ENCODE measurements around the gene REG4. TPM values are rescaled to one million over a fixed set of nuclear protein-coding genes. Genes with fewer than 3 reads are reported as not detected.

The REG4 gene
- total and polyA plus RNA-seq, 2 donors (not counting 1 experiment from before 2014, with no cell fraction given) = not detected

- H3K4me3 ChIP-seq (ENCODE audit: control extremely low read depth in 1 of 5, extremely low read depth in 1 of 5, insufficient read depth in 1 of 5, low read depth in 2 of 5, low read length in 4 of 5) = no peak overlapping the region
Measured at GRCh38 chr1:119781434-119782210, 29.6 kb downstream of the REG4 start.

More at GRCh38 chr1:119781434-119782210, 29.6 kb downstream of the REG4 start:
- ChIA-PET POLR2A (no interaction called here), CTCF (interaction anchor here (1.3 kb wide), 1 partner anchor 37 kb away, joined by 3 read pairs; no protein-coding TSS in a partner anchor)
- ATAC-seq (ENCODE audit: low read depth) (no peak), DNase-seq (no peak)
- Histone ChIP-seq H3K9me3 (ENCODE audit: control extremely low read depth in 1 of 3, control insufficient read depth in 2 of 3, insufficient read depth in 1 of 3, low read length in 2 of 3) (no peaks in the 10 kb centered on the region), H3K9ac (ENCODE audit: low read length) (no peak overlapping the region), H3K4me2 (replicated peaks; ENCODE audit: low read depth, low read length, poor library complexity, severe bottlenecking) (no peak overlapping the region), H2AFZ (ENCODE audit: insufficient read depth, low read depth, low read length, poor library complexity, severe bottlenecking) (no peak overlapping the region), H3K79me2 (ENCODE audit: control insufficient read depth, insufficient read depth, low read length) (no peaks in the 10 kb centered on the region), H3K27ac (ENCODE audit: low read length in 2 of 2) (no peak overlapping the region), H3K27me3 (replicated peaks in 1 of 4; ENCODE audit: control extremely low read depth in 1 of 4, control insufficient read depth in 3 of 4, insufficient read depth in 4 of 4, low read length in 3 of 4) (peaks cover 0 to 2% (median 0%) of the 10 kb centered on the region in 4 experiments), H3K4me1 (ENCODE audit: control insufficient read depth in 2 of 2, insufficient read depth in 2 of 2, low read length in 2 of 2) (no peaks in the 10 kb centered on the region), H3K36me3 (replicated peaks in 1 of 2; ENCODE audit: control extremely low read depth in 1 of 2, control insufficient read depth in 1 of 2, extremely low read depth in 1 of 2, insufficient read depth in 2 of 2, low read length in 1 of 2) (no peaks in the 10 kb centered on the region), H4K20me1 (ENCODE audit: control insufficient read depth, insufficient read depth, low read length, poor library complexity, severe bottlenecking) (no peaks in the 10 kb centered on the region)
- H3K4me3 Mint-ChIP-seq = no peak overlapping the region
- 87% methylated on average over 6 of the region's 11 CpGs for WGBS (ENCODE audit: insufficient coverage)
- H3K27ac Mint-ChIP-seq = no peak overlapping the region
- TF ChIP-seq CTCF (IDR thresholded peaks at IDR 0.05) (no peak), EZH2 (IDR thresholded peaks at IDR 0.05; ENCODE audit: borderline replicate concordance, insufficient read depth, low read depth, low read length, poor library complexity, severe bottlenecking) (no peak)
- H3K27me3 Mint-ChIP-seq = peaks cover 19% of the 10 kb centered on the region
- H3K4me1 Mint-ChIP-seq = no peaks in the 10 kb centered on the region
- intact Hi-C loops (cut with micrococcal nuclease) = no loop called here
- H3K9me3 Mint-ChIP-seq (ENCODE audit: insufficient read depth) = no peaks in the 10 kb centered on the region

Measured in B cell (primary cell).